HG03159 (cell line): Measurements from ENCODE around the gene NKD1.
A peak's percentile ranks its signal among the peaks of the same experiment; 100 is the strongest.
"Not testable (repeated sequence)": the region's sequence is repeated elsewhere in the genome, so short reads cannot be mapped to it uniquely, and the experiment has no call there.

Experiments
- ATAC-seq: cut with Tn5 transposase; IDR thresholded peaks from one replicate; pipeline ENCODE4 v1.9.1; 2021; ENCODE audit warnings: mild to moderate bottlenecking, moderate library complexity; ENCODE audit not compliant: unreplicated experiment

Gene NKD1, protein sequence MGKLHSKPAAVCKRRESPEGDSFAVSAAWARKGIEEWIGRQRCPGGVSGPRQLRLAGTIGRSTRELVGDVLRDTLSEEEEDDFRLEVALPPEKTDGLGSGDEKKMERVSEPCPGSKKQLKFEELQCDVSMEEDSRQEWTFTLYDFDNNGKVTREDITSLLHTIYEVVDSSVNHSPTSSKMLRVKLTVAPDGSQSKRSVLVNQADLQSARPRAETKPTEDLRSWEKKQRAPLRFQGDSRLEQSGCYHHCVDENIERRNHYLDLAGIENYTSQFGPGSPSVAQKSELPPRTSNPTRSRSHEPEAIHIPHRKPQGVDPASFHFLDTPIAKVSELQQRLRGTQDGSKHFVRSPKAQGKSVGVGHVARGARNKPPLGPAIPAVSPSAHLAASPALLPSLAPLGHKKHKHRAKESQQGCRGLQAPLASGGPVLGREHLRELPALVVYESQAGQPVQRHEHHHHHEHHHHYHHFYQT

GRCh38 chr16:50548125-50548908 is at the start of gene NKD1:
NKD1 (plus strand) TSS chr16:50548396; CDS start chr16:50548554, 158 bp downstream.
- ATAC-seq: peak; percentile 68

DNA sequence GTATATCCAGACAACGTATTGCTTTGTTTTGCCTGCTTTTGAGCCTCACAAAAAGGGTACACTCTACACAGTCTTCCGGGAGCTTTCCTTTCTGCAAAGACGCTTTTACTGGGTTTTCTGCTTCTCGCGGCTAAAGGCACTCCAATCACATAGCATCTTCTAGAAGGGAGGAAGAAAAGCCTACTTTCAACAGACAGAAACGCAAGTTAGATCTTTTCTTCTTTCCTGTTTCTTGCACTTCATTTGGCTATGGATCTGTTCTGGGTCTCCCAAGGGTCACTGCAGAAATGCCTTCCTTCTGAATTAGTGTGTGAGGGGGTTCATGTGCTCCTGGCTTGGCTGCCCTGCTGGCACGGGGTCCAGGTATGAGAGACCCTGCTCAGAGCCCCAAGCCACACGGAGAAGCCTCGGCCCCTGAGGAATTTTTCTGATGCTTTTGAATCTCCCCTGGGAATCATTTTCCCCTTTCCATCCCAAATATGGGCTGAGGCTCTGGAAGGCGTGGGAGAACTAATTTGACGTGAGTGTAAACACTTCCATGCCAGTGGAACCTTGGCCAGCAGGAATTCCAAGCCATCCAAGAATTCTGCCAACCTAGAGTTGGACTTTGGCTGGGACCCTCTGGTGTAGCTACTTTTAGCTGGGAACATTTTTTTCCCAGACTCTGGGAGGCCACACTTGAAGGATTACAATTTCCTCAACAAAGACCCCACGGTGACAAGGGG is 49.6 kb upstream of the NKD1 start:
- ATAC-seq: no peak

- no peak for ATAC-seq
These were observed 48.9 kb upstream of the NKD1 start for GRCh38 chr16:50499254-50499653.

DNA sequence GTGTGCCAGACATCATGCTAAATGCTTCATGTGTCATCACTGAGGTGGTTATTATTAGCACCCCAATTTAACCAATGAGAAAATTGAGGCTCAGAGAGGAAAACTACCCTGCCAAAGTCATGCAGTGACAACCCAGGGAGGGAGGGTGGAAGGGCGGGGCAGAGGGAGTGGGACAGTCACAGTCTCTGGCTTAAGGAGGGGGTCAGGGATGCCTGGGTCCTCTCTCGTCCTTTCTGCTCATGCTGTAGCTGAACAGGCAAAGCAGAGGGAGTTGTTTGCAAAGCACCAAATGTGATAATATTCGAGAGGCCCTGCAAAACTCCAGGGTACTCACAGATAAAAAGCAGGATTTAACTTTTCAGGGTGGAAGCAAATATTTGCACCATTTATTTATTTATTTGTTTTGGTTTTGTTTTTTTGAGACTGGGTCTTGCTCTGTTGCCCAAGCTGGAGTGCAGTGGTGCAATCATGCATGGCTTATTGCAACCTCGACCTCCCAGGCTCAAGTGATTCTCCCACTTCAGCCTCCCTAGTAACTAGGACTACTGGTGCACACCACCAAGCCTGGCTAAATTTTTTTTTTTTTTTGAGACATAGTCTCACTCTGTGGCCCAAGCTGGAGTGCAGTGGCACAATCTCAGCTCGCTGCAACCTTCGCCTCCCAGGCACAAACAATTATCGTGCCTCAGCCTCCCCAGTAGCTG is 47.9 kb upstream of the NKD1 start:
- ATAC-seq: no peak

GRCh38 chr16:50501251-50501650 is 46.9 kb upstream of the NKD1 start:
- ATAC-seq: no peak

DNA sequence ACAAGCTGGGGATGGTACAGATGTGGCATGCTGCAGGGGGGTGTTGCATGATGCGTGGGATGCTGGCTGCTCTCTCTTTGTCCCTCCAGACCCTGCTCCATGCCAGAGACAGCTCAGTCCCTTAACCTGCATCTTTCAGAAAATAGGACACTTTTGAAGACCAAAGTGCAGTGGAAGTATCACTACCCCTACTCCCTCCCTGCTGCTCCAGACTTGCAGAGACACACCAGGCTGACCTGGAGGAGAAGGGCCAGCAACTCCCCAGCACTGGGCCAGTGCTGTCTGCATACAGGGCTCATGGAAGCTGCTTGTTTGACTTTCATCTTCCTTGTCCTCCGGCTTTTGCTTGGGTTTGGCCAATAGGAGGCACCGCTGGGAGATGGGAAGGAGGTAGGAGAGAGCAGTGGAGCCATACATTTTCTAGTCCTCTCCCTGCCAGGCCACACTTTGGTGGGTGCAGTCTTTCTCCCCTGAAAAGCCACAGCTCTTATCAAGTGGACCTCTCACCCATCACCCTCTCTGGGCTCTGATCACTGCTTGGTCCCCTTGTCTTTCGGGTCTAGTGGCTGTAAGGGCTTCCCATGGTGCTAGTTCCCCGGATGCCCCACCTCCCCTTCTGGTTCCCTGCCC is 46.1 kb upstream of the NKD1 start:
- no peak for ATAC-seq

- ATAC-seq: no peak
These were observed 45.6 kb upstream of the NKD1 start for GRCh38 chr16:50502616-50503011.

DNA sequence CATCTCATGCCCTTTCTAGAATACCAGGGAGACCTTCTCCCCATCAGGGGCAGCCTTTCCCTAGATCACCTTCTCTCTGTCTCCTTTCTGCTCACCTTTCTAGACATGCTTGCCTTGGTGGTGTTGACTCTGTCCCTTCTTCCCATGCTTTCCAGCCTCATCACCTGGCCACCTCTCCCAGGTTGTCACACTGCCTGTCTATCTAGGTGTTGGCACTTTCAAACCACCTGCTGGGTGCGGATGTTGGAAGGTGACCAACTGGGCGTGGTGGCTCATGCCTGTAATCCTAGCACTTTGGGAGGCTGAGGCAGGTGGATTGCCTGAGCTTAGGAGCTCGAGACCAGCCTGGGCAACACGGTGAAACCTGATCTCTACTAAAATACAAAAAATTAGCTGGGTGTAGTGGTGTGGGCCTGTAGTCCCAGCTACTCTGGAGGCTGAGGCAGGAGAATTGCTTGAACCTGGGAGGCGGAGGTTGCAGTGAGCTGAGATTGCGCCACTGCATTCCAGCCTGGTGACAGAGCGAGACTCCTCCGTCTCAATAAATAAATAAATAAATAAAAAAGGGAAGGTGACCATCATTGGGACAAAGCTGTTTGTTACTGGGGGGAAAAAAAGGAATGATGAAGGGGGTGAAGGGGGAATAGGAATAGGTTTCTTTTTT is 44.2 kb upstream of the NKD1 start:
- ATAC-seq: not testable (repeated sequence)

DNA sequence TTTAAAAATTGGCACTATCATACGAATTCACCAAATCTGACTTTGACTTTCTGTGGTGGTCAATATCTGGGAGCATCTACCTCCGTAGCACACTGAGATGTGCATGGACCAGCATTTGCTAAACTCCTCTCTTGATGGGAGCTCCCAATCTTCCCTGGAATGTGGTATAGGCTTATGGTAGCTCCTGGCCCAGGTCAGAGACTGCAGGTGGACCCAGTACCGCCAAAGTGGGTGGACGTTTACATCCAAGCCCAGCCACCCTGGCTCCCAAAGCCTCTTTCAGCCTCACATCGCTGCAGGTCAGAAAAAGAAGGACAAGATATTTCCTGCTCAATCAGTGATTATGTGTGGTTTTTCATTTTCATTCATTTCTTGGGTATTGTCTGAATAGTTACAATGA is 43.1 kb upstream of the NKD1 start:
- ATAC-seq: no peak

- no peak for ATAC-seq
These were observed 42.3 kb upstream of the NKD1 start for GRCh38 chr16:50505714-50506542.

DNA sequence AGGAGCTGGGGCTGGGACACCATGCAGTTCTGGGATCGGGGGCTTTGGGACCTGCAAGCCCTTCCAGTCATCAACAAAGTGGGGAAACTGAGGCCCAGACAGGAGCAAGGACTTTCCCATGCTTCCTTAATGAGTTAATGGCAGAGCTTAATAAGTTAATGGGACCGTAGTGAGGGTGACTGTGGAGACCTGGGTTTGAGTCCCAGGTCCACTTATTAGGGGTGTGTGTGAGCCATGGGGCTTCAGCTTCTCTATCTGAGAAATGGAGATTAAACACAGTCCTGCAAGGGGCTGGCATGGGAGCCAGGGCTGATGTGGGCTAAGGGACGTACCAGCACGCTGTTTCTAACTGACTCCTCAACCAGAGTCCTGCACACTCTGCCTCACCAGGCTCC is 41.7 kb upstream of the NKD1 start:
- no peak for ATAC-seq

DNA sequence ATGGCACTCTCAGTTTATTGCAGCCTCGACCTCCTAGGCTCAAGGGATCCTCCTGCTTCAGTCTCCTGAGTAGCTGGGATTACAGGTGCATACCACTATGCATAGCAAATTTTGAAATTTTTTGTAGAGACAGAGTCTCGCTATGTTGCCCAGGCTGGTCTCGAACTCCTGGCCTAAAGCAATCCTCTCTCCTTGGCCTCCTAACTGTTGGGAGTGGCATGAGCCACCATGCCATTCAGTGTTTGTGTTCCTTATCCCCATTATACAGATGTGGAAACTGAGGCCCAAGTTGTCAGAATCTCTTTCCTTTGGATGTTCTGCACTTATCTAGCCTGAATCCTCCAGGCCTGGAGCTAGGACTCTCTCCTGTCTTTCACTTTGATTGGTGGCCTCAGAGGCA is 40.8 kb upstream of the NKD1 start:
- ATAC-seq: no peak

DNA sequence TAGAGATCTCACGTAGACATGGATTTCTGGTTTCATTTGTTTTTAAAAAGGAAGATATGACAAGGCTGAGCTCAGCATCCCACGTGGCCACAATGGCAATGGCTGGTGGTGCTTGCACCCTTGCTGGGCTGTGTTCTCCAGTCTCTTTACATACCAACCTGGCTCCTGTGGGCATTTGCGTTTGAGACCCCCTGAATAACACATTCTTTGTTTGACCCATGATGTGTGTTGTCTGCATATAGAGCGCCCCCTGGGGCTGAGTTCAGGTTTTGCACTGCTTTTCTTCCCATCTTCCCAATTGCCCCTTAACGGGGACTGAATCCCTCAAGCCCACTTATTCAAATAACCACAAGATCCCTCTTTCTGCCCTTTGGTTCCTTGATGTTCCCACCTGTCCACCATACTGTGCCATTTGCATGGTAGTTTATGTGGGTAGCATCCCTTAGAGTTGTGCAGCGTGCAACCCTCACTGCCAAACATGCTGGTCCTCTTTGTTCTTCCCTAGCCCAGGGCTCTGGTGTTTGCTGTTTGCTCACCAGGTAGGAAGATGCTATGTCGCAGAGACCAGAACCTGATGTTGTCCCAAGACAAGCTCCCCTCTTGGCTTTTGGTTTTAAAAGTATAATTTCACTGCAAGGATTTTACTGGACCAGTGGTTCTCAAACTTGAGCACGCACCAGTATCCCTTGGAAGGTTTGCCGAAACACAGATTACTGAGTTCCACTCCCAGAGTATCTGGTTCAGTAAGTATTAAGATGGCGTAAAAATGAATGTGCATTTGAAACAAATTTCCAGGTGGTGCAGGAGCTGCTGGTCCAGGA is 38.5 kb upstream of the NKD1 start:
- no peak for ATAC-seq

- ATAC-seq: no peak
These were observed 33.0 kb upstream of the NKD1 start for GRCh38 chr16:50515218-50515617.

DNA sequence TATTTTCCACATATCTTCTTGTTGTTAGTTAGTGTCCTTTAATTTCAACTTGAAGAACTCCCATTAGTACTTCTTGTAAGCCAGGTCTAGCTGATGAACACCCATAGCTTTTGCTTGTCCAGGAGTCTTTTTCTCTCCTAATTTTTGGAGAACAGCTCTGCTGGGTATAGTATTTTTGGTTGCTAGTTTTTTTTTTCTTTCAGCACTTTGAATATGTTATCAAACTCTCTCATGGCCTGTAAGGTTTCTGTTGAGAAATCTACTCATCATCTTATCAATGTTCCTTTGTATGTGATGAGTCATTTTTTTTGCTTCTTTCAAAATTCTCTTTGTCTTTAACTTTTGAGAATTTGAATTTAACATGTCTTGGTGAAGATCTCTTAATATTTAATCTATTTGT is 31.8 kb upstream of the NKD1 start:
- no peak for ATAC-seq

- no peak for ATAC-seq
These were observed 31.3 kb upstream of the NKD1 start for GRCh38 chr16:50516890-50517289.

- no peak for ATAC-seq
These were observed 30.5 kb upstream of the NKD1 start for GRCh38 chr16:50517450-50518252.
